GM23338 (cell line): Measurements from ENCODE around the gene TCFL5. TPM values are rescaled to one million over a fixed set of nuclear protein-coding genes. Genes with fewer than 3 reads are reported as not detected.

Experiments
- ATAC-seq: fragments of 200-7000 bp; cut with Tn5 transposase; 3 replicates; pipeline ENCODE4 v1.9.1; 2020
- DNase-seq: peaks from one replicate; pipeline ENCODE4 v3.0.0-alpha.2; 2015; ENCODE audit warnings: low spot score
- H2AFZ ChIP-seq: fragments of 200-600 bp; sonication (generic); 2 replicates; pipeline ENCODE4 v1.8.0; 2016; ENCODE audit warnings: antibody characterized with exemption, mild to moderate bottlenecking, moderate library complexity
- H3F3A ChIP-seq: fragments of 200-600 bp; sonication (generic); replicated peaks from 2 replicates; pipeline ENCODE4 v1.8.0; 2017; ENCODE audit warnings: antibody characterized with exemption, mixed run types, low read depth
- H3K27ac ChIP-seq: fragments of 200-600 bp; sonication (generic); 2 replicates; pipeline ENCODE4 v1.6.1; 2016; ENCODE audit warnings: low read depth
- H3K27me3 ChIP-seq: fragments of 200-600 bp; sonication (generic); 2 replicates; pipeline ENCODE4 v1.8.0; 2016; ENCODE audit warnings: mild to moderate bottlenecking, mixed run types, moderate library complexity; ENCODE audit not compliant: insufficient read depth
- H3K36me3 ChIP-seq: fragments of 200-600 bp; sonication (generic); 2 replicates; pipeline ENCODE4 v1.8.0; 2016; ENCODE audit warnings: mild to moderate bottlenecking; ENCODE audit not compliant: insufficient read depth
- H3K4me1 ChIP-seq: fragments of 200-600 bp; sonication (generic); 2 replicates; pipeline ENCODE4 v1.8.0; 2016; ENCODE audit warnings: mild to moderate bottlenecking, moderate library complexity; ENCODE audit not compliant: insufficient read depth
- H3K4me2 ChIP-seq: fragments of 200-600 bp; sonication (generic); 2 replicates; pipeline ENCODE4 v1.7.1; 2017; ENCODE audit warnings: mixed run types
- H3K4me3 ChIP-seq: fragments of 200-600 bp; sonication (generic); 2 replicates; pipeline ENCODE4 v1.6.1; 2016; ENCODE audit warnings: mixed run types
- H3K79me2 ChIP-seq: fragments of 200-600 bp; sonication (generic); replicated peaks from 2 replicates; pipeline ENCODE4 v1.8.0; 2017; ENCODE audit warnings: mild to moderate bottlenecking; ENCODE audit not compliant: insufficient read depth
- H3K9me2 ChIP-seq: fragments of 200-600 bp; sonication (generic); 2 replicates; pipeline ENCODE4 v1.8.0; 2017; ENCODE audit not compliant: insufficient read depth
- H4K20me1 ChIP-seq: fragments of 200-600 bp; sonication (generic); replicated peaks from 2 replicates; pipeline ENCODE4 v1.8.0; 2017; ENCODE audit warnings: mild to moderate bottlenecking; ENCODE audit not compliant: insufficient read depth
- H3K27ac Mint-ChIP-seq: 2 replicates; pipeline ENCODE4 v1.8.0; 2020; ENCODE audit warnings: inconsistent platforms, mild to moderate bottlenecking, moderate library complexity, mixed read lengths
- H3K27me3 Mint-ChIP-seq: 3 replicates; pipeline ENCODE4 v1.8.0; 2022; ENCODE audit warnings: low read depth, mild to moderate bottlenecking, moderate library complexity, mixed read lengths, inconsistent platforms; ENCODE audit not compliant: insufficient read depth, poor library complexity
- H3K36me3 Mint-ChIP-seq: 3 replicates; pipeline ENCODE4 v1.8.0; 2021; ENCODE audit warnings: low read depth, mild to moderate bottlenecking, inconsistent platforms, moderate library complexity, mixed read lengths
- H3K4me1 Mint-ChIP-seq: 3 replicates; pipeline ENCODE4 v1.8.0; 2020; ENCODE audit warnings: mild to moderate bottlenecking, inconsistent platforms, mixed read lengths
- H3K4me3 Mint-ChIP-seq: 3 replicates; pipeline ENCODE4 v1.8.0; 2021; ENCODE audit warnings: moderate library complexity, mild to moderate bottlenecking, inconsistent platforms, mixed read lengths
- H3K9me3 Mint-ChIP-seq: 3 replicates; pipeline ENCODE4 v1.8.0; 2020; ENCODE audit warnings: moderate library complexity, mild to moderate bottlenecking, inconsistent platforms, mixed read lengths
- CREB1 ChIP-seq: fragments of 250-450 bp; sonication (Bioruptor Pico); IDR thresholded peaks from 2 replicates; pipeline ENCODE4 v1.5.0; 2020; ENCODE audit warnings: low read depth, mild to moderate bottlenecking, moderate library complexity
- EZH2 ChIP-seq: fragments of 200-600 bp; sonication (generic); IDR thresholded peaks from one replicate; pipeline ENCODE4 v1.8.0; 2017; ENCODE audit warnings: antibody characterized with exemption, mild to moderate bottlenecking, low read depth; ENCODE audit not compliant: unreplicated experiment
- EZH2phosphoT487 ChIP-seq: fragments of 200-600 bp; sonication (generic); IDR thresholded peaks from one replicate; pipeline ENCODE4 v1.8.1; 2018; ENCODE audit warnings: antibody characterized with exemption; ENCODE audit not compliant: unreplicated experiment
- JUNB ChIP-seq: IDR thresholded peaks from one replicate; pipeline ENCODE4 v1.6.1; 2016; ENCODE audit warnings: antibody characterized with exemption; ENCODE audit not compliant: unreplicated experiment
- POLR2AphosphoS5 ChIP-seq: IDR thresholded peaks from 2 replicates; pipeline ENCODE4 v1.6.1; 2016; ENCODE audit warnings: antibody characterized with exemption, low read depth
- ZNF114 ChIP-seq: fragments of 250-450 bp; sonication (Bioruptor Pico); IDR thresholded peaks from 2 replicates; pipeline ENCODE4 v1.5.0; 2020; ENCODE audit warnings: mild to moderate bottlenecking, moderate library complexity
- polyA plus RNA-seq: library from polyadenylated mRNA; unstranded; fragments of >200 nt; fragmentation: Nextera tagmentation; extraction: Ambion mirVana; gene quantifications from 2 replicates; pipeline ENCODE4 v1.2.1, GENCODE V29; 2016
- total RNA-seq: library from RNA; depleted of rRNA; stranded (reverse); fragments of >200 nt; shearing (Covaris generic); gene quantifications from 2 replicates; pipeline ENCODE4 v1.2.3, GENCODE V29; 2014
- TF ChIP-seq, protein P1 (sequence below): fragments of 250-450 bp; sonication (Bioruptor Pico); IDR thresholded peaks from 2 replicates; pipeline ENCODE4 v1.5.0; 2020; ENCODE audit warnings: mild to moderate bottlenecking, moderate library complexity
- TF ChIP-seq, protein P2 (sequence below), 2 experiments: fragments of 200-600 bp in 1 of 2; sonication (generic) in 1 of 2; conservative IDR thresholded peaks; 2 replicates each; pipeline versions ENCODE4 v1.5.1 to v1.6.1; 2016 to 2017; ENCODE audit warnings: antibody characterized with exemption in 2 of 2, low read depth in 2 of 2, mild to moderate bottlenecking in 2 of 2, moderate library complexity in 1 of 2
- TF ChIP-seq, protein P3 (sequence below): IDR thresholded peaks from 2 replicates; pipeline ENCODE4 v1.6.1; 2016; ENCODE audit warnings: antibody characterized with exemption

Gene TCFL5
- total and polyA plus RNA-seq, 2 experiments from 2014 or later, result 5.8 to 19.3 TPM

DNA sequence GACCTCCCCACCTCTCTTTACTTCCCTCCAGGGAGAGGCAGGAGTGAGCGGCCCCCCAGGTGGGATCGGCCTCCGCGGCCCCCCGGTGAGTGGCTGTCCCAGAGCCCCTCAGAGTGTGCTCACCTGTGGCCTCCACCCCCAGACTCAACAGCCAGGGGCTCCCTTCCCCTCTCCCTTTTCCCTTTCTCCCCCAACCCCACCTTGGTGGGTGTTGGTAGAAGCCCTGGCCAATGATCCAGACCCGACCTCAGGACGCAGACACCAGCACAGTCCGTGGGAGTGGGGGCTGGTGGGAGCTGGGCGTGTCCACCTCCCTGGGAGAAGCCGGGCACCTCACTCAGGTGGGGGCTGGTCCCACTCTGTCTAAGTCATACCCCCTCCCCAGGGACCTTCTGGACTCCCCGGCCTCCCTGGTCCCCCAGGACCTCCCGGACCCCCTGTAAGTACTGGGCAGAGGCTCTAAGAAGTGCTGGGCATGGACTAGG is 39.9 kb downstream of the TCFL5 start:
- Mint-ChIP-seq H3K4me3 (no peak overlapping the region), H3K36me3 (no peaks in the 10 kb centered on the region)

More for the DNA sequence above, 39.9 kb downstream of the TCFL5 start:
- 0 out of 2 replicates have a peak, but pooled peaks cover 4% of the 10 kb centered on the region for H3F3A ChIP-seq
- H3K9me2 ChIP-seq, result no peaks in the 10 kb centered on the region
- H3K36me3 ChIP-seq, result no peaks in the 10 kb centered on the region
- no peak for ATAC-seq
- peaks cover 7% of the 10 kb centered on the region; the same call in 1 of the 2 replicates for H3K4me1 ChIP-seq
- Mint-ChIP-seq H3K27ac (no peak overlapping the region), H3K4me1 (peaks cover 8% of the 10 kb centered on the region; the same call in 2 of the 3 replicates), H3K9me3 (no peaks in the 10 kb centered on the region), H3K27me3 (peaks cover 8% of the 10 kb centered on the region)
- no peak overlapping the region for H3K4me3 ChIP-seq
- peaks cover 8% of the 10 kb centered on the region; the same call in 1 of the 2 replicates for H3K79me2 ChIP-seq
- peaks cover 5% of the 10 kb centered on the region; the same call in 1 of the 2 replicates for H4K20me1 ChIP-seq
- no peak overlapping the region for H3K4me2 ChIP-seq
- H2AFZ ChIP-seq, result no peak overlapping the region
- TF ChIP-seq JUNB (no peak), ZNF114 (CRISPR knock-in tag) (no peak), POLR2AphosphoS5 (no peak), EZH2phosphoT487 (no peak), CREB1 (CRISPR knock-in tag) (no peak), EZH2 (no peak)
- TF ChIP-seq, protein P1, sequence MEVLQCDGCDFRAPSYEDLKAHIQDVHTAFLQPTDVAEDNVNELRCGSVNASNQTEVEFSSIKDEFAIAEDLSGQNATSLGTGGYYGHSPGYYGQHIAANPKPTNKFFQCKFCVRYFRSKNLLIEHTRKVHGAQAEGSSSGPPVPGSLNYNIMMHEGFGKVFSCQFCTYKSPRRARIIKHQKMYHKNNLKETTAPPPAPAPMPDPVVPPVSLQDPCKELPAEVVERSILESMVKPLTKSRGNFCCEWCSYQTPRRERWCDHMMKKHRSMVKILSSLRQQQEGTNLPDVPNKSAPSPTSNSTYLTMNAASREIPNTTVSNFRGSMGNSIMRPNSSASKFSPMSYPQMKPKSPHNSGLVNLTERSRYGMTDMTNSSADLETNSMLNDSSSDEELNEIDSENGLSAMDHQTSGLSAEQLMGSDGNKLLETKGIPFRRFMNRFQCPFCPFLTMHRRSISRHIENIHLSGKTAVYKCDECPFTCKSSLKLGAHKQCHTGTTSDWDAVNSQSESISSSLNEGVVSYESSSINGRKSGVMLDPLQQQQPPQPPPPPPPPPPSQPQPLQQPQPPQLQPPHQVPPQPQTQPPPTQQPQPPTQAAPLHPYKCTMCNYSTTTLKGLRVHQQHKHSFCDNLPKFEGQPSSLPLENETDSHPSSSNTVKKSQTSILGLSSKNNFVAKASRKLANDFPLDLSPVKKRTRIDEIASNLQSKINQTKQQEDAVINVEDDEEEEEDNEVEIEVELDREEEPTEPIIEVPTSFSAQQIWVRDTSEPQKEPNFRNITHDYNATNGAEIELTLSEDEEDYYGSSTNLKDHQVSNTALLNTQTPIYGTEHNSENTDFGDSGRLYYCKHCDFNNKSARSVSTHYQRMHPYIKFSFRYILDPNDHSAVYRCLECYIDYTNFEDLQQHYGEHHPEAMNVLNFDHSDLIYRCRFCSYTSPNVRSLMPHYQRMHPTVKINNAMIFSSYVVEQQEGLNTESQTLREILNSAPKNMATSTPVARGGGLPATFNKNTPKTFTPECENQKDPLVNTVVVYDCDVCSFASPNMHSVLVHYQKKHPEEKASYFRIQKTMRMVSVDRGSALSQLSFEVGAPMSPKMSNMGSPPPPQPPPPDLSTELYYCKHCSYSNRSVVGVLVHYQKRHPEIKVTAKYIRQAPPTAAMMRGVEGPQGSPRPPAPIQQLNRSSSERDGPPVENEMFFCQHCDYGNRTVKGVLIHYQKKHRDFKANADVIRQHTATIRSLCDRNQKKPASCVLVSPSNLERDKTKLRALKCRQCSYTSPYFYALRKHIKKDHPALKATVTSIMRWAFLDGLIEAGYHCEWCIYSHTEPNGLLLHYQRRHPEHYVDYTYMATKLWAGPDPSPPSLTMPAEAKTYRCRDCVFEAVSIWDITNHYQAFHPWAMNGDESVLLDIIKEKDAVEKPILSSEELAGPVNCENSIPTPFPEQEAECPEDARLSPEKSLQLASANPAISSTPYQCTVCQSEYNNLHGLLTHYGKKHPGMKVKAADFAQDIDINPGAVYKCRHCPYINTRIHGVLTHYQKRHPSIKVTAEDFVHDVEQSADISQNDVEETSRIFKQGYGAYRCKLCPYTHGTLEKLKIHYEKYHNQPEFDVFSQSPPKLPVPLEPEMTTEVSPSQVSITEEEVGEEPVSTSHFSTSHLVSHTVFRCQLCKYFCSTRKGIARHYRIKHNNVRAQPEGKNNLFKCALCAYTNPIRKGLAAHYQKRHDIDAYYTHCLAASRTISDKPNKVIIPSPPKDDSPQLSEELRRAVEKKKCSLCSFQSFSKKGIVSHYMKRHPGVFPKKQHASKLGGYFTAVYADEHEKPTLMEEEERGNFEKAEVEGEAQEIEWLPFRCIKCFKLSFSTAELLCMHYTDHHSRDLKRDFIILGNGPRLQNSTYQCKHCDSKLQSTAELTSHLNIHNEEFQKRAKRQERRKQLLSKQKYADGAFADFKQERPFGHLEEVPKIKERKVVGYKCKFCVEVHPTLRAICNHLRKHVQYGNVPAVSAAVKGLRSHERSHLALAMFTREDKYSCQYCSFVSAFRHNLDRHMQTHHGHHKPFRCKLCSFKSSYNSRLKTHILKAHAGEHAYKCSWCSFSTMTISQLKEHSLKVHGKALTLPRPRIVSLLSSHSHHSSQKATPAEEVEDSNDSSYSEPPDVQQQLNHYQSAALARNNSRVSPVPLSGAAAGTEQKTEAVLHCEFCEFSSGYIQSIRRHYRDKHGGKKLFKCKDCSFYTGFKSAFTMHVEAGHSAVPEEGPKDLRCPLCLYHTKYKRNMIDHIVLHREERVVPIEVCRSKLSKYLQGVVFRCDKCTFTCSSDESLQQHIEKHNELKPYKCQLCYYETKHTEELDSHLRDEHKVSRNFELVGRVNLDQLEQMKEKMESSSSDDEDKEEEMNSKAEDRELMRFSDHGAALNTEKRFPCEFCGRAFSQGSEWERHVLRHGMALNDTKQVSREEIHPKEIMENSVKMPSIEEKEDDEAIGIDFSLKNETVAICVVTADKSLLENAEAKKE (CRISPR knock-in tag), result no peak
- TF ChIP-seq, protein P2, sequence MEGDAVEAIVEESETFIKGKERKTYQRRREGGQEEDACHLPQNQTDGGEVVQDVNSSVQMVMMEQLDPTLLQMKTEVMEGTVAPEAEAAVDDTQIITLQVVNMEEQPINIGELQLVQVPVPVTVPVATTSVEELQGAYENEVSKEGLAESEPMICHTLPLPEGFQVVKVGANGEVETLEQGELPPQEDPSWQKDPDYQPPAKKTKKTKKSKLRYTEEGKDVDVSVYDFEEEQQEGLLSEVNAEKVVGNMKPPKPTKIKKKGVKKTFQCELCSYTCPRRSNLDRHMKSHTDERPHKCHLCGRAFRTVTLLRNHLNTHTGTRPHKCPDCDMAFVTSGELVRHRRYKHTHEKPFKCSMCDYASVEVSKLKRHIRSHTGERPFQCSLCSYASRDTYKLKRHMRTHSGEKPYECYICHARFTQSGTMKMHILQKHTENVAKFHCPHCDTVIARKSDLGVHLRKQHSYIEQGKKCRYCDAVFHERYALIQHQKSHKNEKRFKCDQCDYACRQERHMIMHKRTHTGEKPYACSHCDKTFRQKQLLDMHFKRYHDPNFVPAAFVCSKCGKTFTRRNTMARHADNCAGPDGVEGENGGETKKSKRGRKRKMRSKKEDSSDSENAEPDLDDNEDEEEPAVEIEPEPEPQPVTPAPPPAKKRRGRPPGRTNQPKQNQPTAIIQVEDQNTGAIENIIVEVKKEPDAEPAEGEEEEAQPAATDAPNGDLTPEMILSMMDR (conservative IDR thresholded peaks at IDR 0.05; ENCODE audit: low read depth in 2 of 2), result no peak
- TF ChIP-seq, protein P3, sequence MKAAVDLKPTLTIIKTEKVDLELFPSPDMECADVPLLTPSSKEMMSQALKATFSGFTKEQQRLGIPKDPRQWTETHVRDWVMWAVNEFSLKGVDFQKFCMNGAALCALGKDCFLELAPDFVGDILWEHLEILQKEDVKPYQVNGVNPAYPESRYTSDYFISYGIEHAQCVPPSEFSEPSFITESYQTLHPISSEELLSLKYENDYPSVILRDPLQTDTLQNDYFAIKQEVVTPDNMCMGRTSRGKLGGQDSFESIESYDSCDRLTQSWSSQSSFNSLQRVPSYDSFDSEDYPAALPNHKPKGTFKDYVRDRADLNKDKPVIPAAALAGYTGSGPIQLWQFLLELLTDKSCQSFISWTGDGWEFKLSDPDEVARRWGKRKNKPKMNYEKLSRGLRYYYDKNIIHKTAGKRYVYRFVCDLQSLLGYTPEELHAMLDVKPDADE, result no peak
- H3K27ac ChIP-seq, result no peak overlapping the region
- DNase-seq, result no peak
- peaks cover 7% of the 10 kb centered on the region; the same call in 1 of the 2 replicates for H3K27me3 ChIP-seq
